GM23338 (cell line): ENCODE measurements around the gene CUBN.

Experiments
- ETS1 ChIP-seq: IDR thresholded peaks from 2 replicates; pipeline ENCODE4 v1.6.1; 2016; ENCODE audit warnings: antibody characterized with exemption
- NANOG ChIP-seq: IDR thresholded peaks from 2 replicates; pipeline ENCODE4 v1.6.1; 2016; ENCODE audit warnings: antibody characterized with exemption, borderline replicate concordance
- TF ChIP-seq, protein P1 (sequence below), 2 experiments: fragments of 200-600 bp in 1 of 2; sonication (generic) in 1 of 2; conservative IDR thresholded peaks; 2 replicates each; pipeline versions ENCODE4 v1.5.1 to v1.6.1; 2016 to 2017; ENCODE audit warnings: antibody characterized with exemption in 2 of 2, low read depth in 2 of 2, mild to moderate bottlenecking in 2 of 2, moderate library complexity in 1 of 2

DNA sequence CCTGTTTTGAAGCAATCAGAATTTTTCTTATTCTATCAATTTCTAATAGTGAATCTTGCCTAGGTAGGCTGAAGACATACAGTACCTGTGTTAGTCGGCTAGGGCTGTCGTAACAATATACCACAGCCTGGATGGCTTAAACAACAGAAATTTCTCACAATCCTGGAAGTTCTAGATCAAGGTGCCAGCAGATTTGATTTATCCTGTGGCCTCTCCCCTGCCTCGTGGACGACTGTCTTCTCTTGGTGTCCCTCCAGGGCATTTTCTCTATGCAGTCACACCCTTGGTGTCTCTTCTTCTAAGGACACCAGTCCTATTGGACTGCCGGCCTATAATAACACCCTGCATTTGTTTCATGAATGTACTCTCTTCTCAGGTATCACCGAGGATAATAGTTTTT lies 310.6 kb downstream of the CUBN start:
- TF ChIP-seq ETS1, result no peak
- TF ChIP-seq, protein P1, sequence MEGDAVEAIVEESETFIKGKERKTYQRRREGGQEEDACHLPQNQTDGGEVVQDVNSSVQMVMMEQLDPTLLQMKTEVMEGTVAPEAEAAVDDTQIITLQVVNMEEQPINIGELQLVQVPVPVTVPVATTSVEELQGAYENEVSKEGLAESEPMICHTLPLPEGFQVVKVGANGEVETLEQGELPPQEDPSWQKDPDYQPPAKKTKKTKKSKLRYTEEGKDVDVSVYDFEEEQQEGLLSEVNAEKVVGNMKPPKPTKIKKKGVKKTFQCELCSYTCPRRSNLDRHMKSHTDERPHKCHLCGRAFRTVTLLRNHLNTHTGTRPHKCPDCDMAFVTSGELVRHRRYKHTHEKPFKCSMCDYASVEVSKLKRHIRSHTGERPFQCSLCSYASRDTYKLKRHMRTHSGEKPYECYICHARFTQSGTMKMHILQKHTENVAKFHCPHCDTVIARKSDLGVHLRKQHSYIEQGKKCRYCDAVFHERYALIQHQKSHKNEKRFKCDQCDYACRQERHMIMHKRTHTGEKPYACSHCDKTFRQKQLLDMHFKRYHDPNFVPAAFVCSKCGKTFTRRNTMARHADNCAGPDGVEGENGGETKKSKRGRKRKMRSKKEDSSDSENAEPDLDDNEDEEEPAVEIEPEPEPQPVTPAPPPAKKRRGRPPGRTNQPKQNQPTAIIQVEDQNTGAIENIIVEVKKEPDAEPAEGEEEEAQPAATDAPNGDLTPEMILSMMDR (conservative IDR thresholded peaks at IDR 0.05; ENCODE audit: low read depth in 2 of 2), result no peak
- TF ChIP-seq NANOG, result no peak
